H1 (cell line): ENCODE measurements around the gene RTN4. TPM values are rescaled to one million over a fixed set of nuclear protein-coding genes. Genes with fewer than 3 reads are reported as not detected.

Experiments
- CTCF ChIA-PET: fragments of 300-600 bp; sonication (Branson Sonifier 250); formaldehyde crosslinking; loops from one replicate; lab custom pipeline; 2021; ENCODE audit not compliant: partially characterized antibody; lab: Charles Lee
- POLR2A ChIA-PET: fragments of 300-600 bp; sonication (Branson Sonifier 250); formaldehyde crosslinking; loops from one replicate; lab custom pipeline; 2021; ENCODE audit warnings: inconsistent platforms; ENCODE audit not compliant: partially characterized antibody; lab: Charles Lee
- DNase-seq, 2 experiments: peaks; one replicate each; pipeline versions ENCODE4 v3.0.0 to v3.0.0-alpha.2; 2010 to 2022; ENCODE audit warnings: low spot score in 2 of 2, low read depth in 1 of 2, mixed read lengths in 1 of 2
- FAIRE-seq: peaks from 2 replicates; lab custom pipeline; 2011; peaks lifted over from hg19 to GRCh38; lab: Jason Lieb, UNC
- H2AFZ ChIP-seq: 2 replicates; pipeline ENCODE4 v1.8.1; 2012; ENCODE audit warnings: low read length, inconsistent platforms
- H2AK5ac ChIP-seq: 2 replicates; pipeline ENCODE4 v1.6.1; 2013; ENCODE audit warnings: low read depth, low read length
- H2BK120ac ChIP-seq: replicated peaks from 2 replicates; pipeline ENCODE3; 2013; ENCODE audit warnings: low read depth, low read length, inconsistent platforms
- H2BK12ac ChIP-seq: 2 replicates; pipeline ENCODE4 v1.6.1; 2013; ENCODE audit warnings: low read depth, low read length
- H2BK15ac ChIP-seq: 2 replicates; pipeline ENCODE4 v1.6.1; 2013; ENCODE audit warnings: low read length
- H2BK20ac ChIP-seq: 2 replicates; pipeline ENCODE4 v1.6.1; 2013; ENCODE audit warnings: low read length
- H2BK5ac ChIP-seq: 2 replicates; pipeline ENCODE4 v1.6.1; 2013; ENCODE audit warnings: low read depth, low read length
- H3K14ac ChIP-seq: 2 replicates; pipeline ENCODE4 v1.6.1; 2013; ENCODE audit warnings: inconsistent platforms; ENCODE audit not compliant: insufficient read length
- H3K18ac ChIP-seq: 2 replicates; pipeline ENCODE4 v1.6.1; 2013; ENCODE audit warnings: low read length; ENCODE audit errors: extremely low read depth
- H3K23ac ChIP-seq: 2 replicates; pipeline ENCODE4 v1.6.1; 2013; ENCODE audit warnings: inconsistent platforms; ENCODE audit not compliant: insufficient read length
- H3K23me2 ChIP-seq: 2 replicates; pipeline ENCODE4 v1.6.1; 2013; ENCODE audit warnings: low read depth, low read length
- H3K27ac ChIP-seq: 2 replicates; pipeline ENCODE4 v1.6.1; 2011; ENCODE audit warnings: low read depth, low read length, inconsistent platforms
- H3K27me3 ChIP-seq, 4 experiments: replicated peaks in 1 of 4; 1 replicate in 1 of 4; 2 replicates in 3 of 4; pipeline versions ENCODE4 v1.6.1 to v1.8.1; 2011 to 2013; ENCODE audit warnings: low read length in 3 of 4, mild to moderate bottlenecking in 3 of 4, inconsistent platforms in 2 of 4, mixed read lengths in 2 of 4, moderate library complexity in 1 of 4; ENCODE audit not compliant: control insufficient read depth in 3 of 4, insufficient read depth in 3 of 4; ENCODE audit errors: extremely low read depth in 1 of 4
- H3K36me3 ChIP-seq, 4 experiments: 2 replicates each; pipeline versions ENCODE4 v1.6.1 to v1.8.1; 2011 to 2013; ENCODE audit warnings: mild to moderate bottlenecking in 4 of 4, low read length in 3 of 4, moderate library complexity in 2 of 4, control low read depth in 1 of 4, inconsistent platforms in 1 of 4; ENCODE audit not compliant: insufficient read depth in 4 of 4, control insufficient read depth in 2 of 4
- H3K4ac ChIP-seq: replicated peaks from 2 replicates; pipeline ENCODE3; 2013; ENCODE audit warnings: low read length, low read depth, mixed read lengths, inconsistent platforms; ENCODE audit not compliant: insufficient read length
- H3K4me1 ChIP-seq, 4 experiments: replicated peaks in 1 of 4; 1 replicate in 1 of 4; 2 replicates in 3 of 4; pipeline versions ENCODE4 v1.6.1 to v1.8.1; 2011 to 2013; ENCODE audit warnings: low read length in 3 of 4, inconsistent platforms in 2 of 4, mixed read lengths in 1 of 4; ENCODE audit not compliant: insufficient read depth in 4 of 4, control insufficient read depth in 3 of 4
- H3K4me2 ChIP-seq, 2 experiments: 2 replicates each; pipeline versions ENCODE4 v1.6.1 to v1.8.1; 2011 to 2013; ENCODE audit warnings: low read depth in 2 of 2, low read length in 2 of 2, control low read depth in 1 of 2, inconsistent platforms in 1 of 2, mild to moderate bottlenecking in 1 of 2; ENCODE audit not compliant: insufficient read depth in 1 of 2
- H3K4me3 ChIP-seq, 4 experiments: fragments of 200-600, 300-600 bp in 1 of 4; sonication (generic), shearing (Covaris generic), sonication (Bioruptor Twin) in 1 of 4; 2 replicates each; pipeline versions ENCODE4 v1.5.1 to v1.8.1; 2011 to 2016; ENCODE audit warnings: low read length in 4 of 4, low read depth in 3 of 4, control low read depth in 2 of 4, inconsistent platforms in 2 of 4, mild to moderate bottlenecking in 2 of 4, mixed read lengths in 1 of 4, moderate library complexity in 1 of 4; ENCODE audit not compliant: insufficient read depth in 2 of 4; ENCODE audit errors: extremely low read depth in 1 of 4
- H3K56ac ChIP-seq: replicated peaks from 2 replicates; pipeline ENCODE3; 2013; ENCODE audit warnings: low read depth, mild to moderate bottlenecking, mixed read lengths, low read length, inconsistent platforms; ENCODE audit not compliant: insufficient read length
- H3K79me1 ChIP-seq: 2 replicates; pipeline ENCODE4 v1.6.1; 2013; ENCODE audit warnings: low read depth, low read length, control low read depth
- H3K79me2 ChIP-seq, 2 experiments: 2 replicates each; pipeline versions ENCODE4 v1.6.1 to v1.8.1; 2012 to 2013; ENCODE audit warnings: low read length in 2 of 2, mild to moderate bottlenecking in 2 of 2, inconsistent platforms in 1 of 2; ENCODE audit not compliant: insufficient read depth in 2 of 2, control insufficient read depth in 1 of 2
- H3K9ac ChIP-seq, 4 experiments: replicated peaks in 1 of 4; 1 replicate in 1 of 4; 2 replicates in 3 of 4; pipeline versions ENCODE4 v1.6.1 to v1.8.1; 2011 to 2013; ENCODE audit warnings: low read depth in 3 of 4, low read length in 3 of 4, control low read depth in 2 of 4, mild to moderate bottlenecking in 2 of 4, moderate library complexity in 2 of 4, inconsistent platforms in 1 of 4; ENCODE audit errors: extremely low read depth in 1 of 4
- H3K9me3 ChIP-seq, 2 experiments: 2 replicates each; pipeline versions ENCODE4 v1.6.1 to v1.8.1; 2012 to 2013; ENCODE audit warnings: mild to moderate bottlenecking in 2 of 2, moderate library complexity in 2 of 2, control low read depth in 1 of 2, inconsistent platforms in 1 of 2, low read depth in 1 of 2, low read length in 1 of 2, mixed read lengths in 1 of 2; ENCODE audit not compliant: insufficient read depth in 2 of 2
- H4K20me1 ChIP-seq, 2 experiments: replicated peaks in 1 of 2; 2 replicates each; pipeline versions ENCODE3 to v1.8.1; 2011 to 2013; ENCODE audit warnings: inconsistent platforms in 2 of 2, low read length in 2 of 2, mild to moderate bottlenecking in 1 of 2; ENCODE audit not compliant: insufficient read depth in 2 of 2, control insufficient read depth in 1 of 2
- H4K5ac ChIP-seq: 2 replicates; pipeline ENCODE4 v1.6.1; 2013; ENCODE audit warnings: low read length, low read depth, mixed read lengths, inconsistent platforms; ENCODE audit not compliant: insufficient read length
- H4K8ac ChIP-seq: 2 replicates; pipeline ENCODE4 v1.8.0; 2013; ENCODE audit warnings: mild to moderate bottlenecking, moderate library complexity, low read length, inconsistent platforms; ENCODE audit not compliant: insufficient read depth; ENCODE audit errors: extremely low read depth
- H4K91ac ChIP-seq: replicated peaks from 2 replicates; pipeline ENCODE3; 2013; ENCODE audit warnings: low read length, mixed read lengths, inconsistent platforms; ENCODE audit not compliant: insufficient read length
- CTCF ChIP-seq, 3 experiments: IDR thresholded peaks; 1 replicate in 2 of 3; 2 replicates in 1 of 3; pipeline versions ENCODE4 v1.5.1 to v1.6.1; 2011; ENCODE audit warnings: low read length in 3 of 3, mild to moderate bottlenecking in 3 of 3, inconsistent platforms in 2 of 3, low read depth in 1 of 3, moderate library complexity in 1 of 3; ENCODE audit not compliant: insufficient read depth in 1 of 3; ENCODE audit errors: control extremely low read depth in 1 of 3
- GABPA ChIP-seq: IDR thresholded peaks from 2 replicates; pipeline ENCODE4 v1.6.1; 2011; ENCODE audit warnings: mild to moderate bottlenecking, low read length, moderate library complexity, borderline replicate concordance; ENCODE audit not compliant: insufficient read depth
- RAD21 ChIP-seq, 2 experiments: IDR thresholded peaks in 1 of 2; conservative IDR thresholded peaks in 1 of 2; 2 replicates each; pipeline ENCODE4 v1.6.1; 2011; ENCODE audit warnings: low read depth in 2 of 2, low read length in 2 of 2, improper control_type of control experiment in 1 of 2, inconsistent platforms in 1 of 2, mild to moderate bottlenecking in 1 of 2, moderate library complexity in 1 of 2
- WGBS, 2 experiments: shearing (Covaris generic) in 1 of 2; methylation state at CpG; one replicate each; pipeline versions ENCODE4 v1.1.6 to v1.1.7; 2013 to 2015; ENCODE audit warnings: low lambda C conversion rate in 2 of 2, mixed read lengths in 2 of 2, inconsistent platforms in 1 of 2, low coverage in 1 of 2, missing lambda C conversion rate in 1 of 2; ENCODE audit not compliant: insufficient replicate concordance in 2 of 2, insufficient coverage in 1 of 2, insufficient read length in 1 of 2; ENCODE audit errors: extremely low coverage in 1 of 2, missing lambda C conversion rate in 1 of 2; 5-methylcytosine and 5-hydroxymethylcytosine counted together
- polyA plus RNA-seq, 7 experiments: library from polyadenylated mRNA; depleted of rRNA in 3 of 7; stranded (reverse) in 5 of 7; unstranded in 2 of 7; fragments of >200 nt in 5 of 7; fragments of 200-250 nt in 2 of 7; gene quantifications; 1 replicate in 5 of 7; 2 replicates in 1 of 7; 4 replicates in 1 of 7; pipeline versions ENCODE4 v1.2.1 to v1.2.3, GENCODE V29; 2011 to 2013; ENCODE audit warnings: missing spikeins in 2 of 7, mixed read lengths in 2 of 7
- total RNA-seq: library from RNA; stranded (reverse); fragmentation: NEBNext Ultra II Directional; extraction: Animal tissue kit (Norgen Biotek cat#: 25700); gene quantifications from 2 replicates; pipeline ENCODE4 v1.2.1, GENCODE V29; 2021

The RTN4 gene
- total and polyA plus RNA-seq, 2 of the 8 experiments (the other 6 are each of a cell fraction or from before 2014, with no cell fraction given): 179 to 242 TPM

GRCh38 chr2:54997826-54998225 is 52.4 kb downstream of the RTN4 start:
- H3K4me1 ChIP-seq: no peaks in the 10 kb centered on the region; a peak in 2 of 7 replicates
- H3K23ac ChIP-seq: no peak overlapping the region
- H3K4ac ChIP-seq: no peak overlapping the region
- ChIA-PET POLR2A (no interaction called here), CTCF (no interaction called here)
- H3K14ac ChIP-seq: no peak overlapping the region
- 39% methylated on average over 1 of the region's 1 CpG; no CpG with 5 or more reads in 1 of the 2 experiments for WGBS, 2 experiments
- no peak overlapping the region for H3K9ac ChIP-seq
- H2BK15ac ChIP-seq: no peak overlapping the region
- no peaks in the 10 kb centered on the region for H3K27me3 ChIP-seq
- no peak overlapping the region for H3K4me2 ChIP-seq
- no peak overlapping the region for H4K5ac ChIP-seq
- no peak overlapping the region for H4K8ac ChIP-seq
- H3K79me1 ChIP-seq: peaks cover 3% of the 10 kb centered on the region; the same call in 1 of the 2 replicates
- no peak overlapping the region for H2AK5ac ChIP-seq
- no peak overlapping the region for H4K91ac ChIP-seq
- no peak overlapping the region for H2AFZ ChIP-seq
- no peak overlapping the region for H2BK20ac ChIP-seq
- no peak overlapping the region for H3K4me3 ChIP-seq
- H2BK5ac ChIP-seq: no peak overlapping the region
- H3K79me2 ChIP-seq: peaks cover 18 to 99% of the 10 kb centered on the region in 2 experiments
- FAIRE-seq: no peak
- no peaks in the 10 kb centered on the region for H3K9me3 ChIP-seq
- H3K27ac ChIP-seq: no peak overlapping the region
- no peak for DNase-seq
- H3K36me3 ChIP-seq: no peaks in the 10 kb centered on the region
- no peak overlapping the region for H2BK120ac ChIP-seq
- H2BK12ac ChIP-seq: no peak overlapping the region
- no peak overlapping the region for H3K56ac ChIP-seq
- peak in 1 of 2 experiments; percentile 20; a peak in 1 of 4 replicates for TF ChIP-seq RAD21 (IDR thresholded peaks at IDR 0.05 in 1 of 2, conservative IDR thresholded peaks at IDR 0.05 in 1 of 2; ENCODE audit: low read depth in 2 of 2, low read length in 2 of 2)
- peak in 1 of 3 experiments; percentile 34; a peak in 1 of 4 replicates for TF ChIP-seq CTCF (IDR thresholded peaks at IDR 0.05; ENCODE audit: control extremely low read depth in 1 of 3, insufficient read depth in 1 of 3, low read depth in 1 of 3, low read length in 3 of 3)
- no peak for TF ChIP-seq GABPA
- H3K18ac ChIP-seq: no peak overlapping the region
- no peaks in the 10 kb centered on the region; the same call in 1 of the 2 replicates for H3K23me2 ChIP-seq
- peaks cover 10 to 15% of the 10 kb centered on the region in 2 experiments for H4K20me1 ChIP-seq
